ENCODE data around the gene HOXC13. TPM values are rescaled to one million over a fixed set of nuclear protein-coding genes. Genes with fewer than 3 reads are reported as not detected.

The HOXC13 gene
- polyA plus RNA-seq, 6 donors from 2014 or later = not detected

DNA sequence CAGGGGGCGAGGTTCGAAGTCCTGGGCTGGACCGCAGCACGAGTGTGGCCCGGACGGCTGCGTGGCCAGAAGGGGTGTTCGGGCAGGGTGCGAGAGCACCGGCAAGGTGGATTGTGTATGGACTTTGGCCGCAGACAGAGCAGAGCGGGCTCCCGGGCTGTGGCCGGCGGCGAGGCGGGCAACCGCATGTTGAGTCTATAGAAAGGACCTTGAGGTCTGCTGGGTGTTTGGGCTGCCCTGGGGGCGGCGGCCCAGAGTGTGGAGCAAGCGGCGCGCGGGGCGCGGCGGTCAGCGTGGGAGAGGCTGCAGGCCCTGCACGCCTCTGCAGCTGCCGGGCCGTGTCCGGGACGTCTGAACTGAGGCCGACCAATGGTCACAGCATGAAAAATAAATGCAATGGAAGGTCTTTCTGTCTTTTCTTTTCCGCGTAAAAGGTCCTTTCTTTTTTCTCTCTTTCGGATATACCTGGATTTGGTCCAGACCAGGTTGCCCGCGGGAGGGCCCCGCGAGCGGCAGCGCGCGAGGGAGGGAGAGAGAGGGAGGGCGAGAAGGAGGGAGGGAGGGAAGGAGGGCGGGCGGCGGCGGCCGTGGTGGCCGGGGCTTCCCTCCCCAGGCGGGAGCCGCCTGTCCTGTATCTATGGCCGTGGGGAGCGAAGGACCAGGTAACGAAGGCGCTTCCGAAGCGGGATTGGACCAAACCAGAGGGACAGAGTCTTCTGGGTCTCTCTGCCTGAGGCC is 55.8 kb downstream of the HOXC13 start:
- Mint-ChIP-seq H3K27ac (peak overlapping the region in 4 of 6 donors; percentile 71 to 97 (median 94)), H3K27me3 (peaks cover 79 to 96% (median 90%) of the 10 kb centered on the region in 3 donors), H3K4me1 (peaks cover 40 to 59% (median 59%) of the 10 kb centered on the region in 3 donors), H3K36me3 (peaks cover 0 to 26% of the 10 kb centered on the region in 2 donors), H3K4me3 (peak overlapping the region; percentile 82 to 93 (median 90)), H3K9me3 (peaks cover 0 to 17% (median 7%) of the 10 kb centered on the region in 7 donors)
- no peak for DNase-seq
- ATAC-seq (ENCODE audit: low read depth in 2 of 2) = peak in 1 of 2 donors; percentile 20

DNA sequence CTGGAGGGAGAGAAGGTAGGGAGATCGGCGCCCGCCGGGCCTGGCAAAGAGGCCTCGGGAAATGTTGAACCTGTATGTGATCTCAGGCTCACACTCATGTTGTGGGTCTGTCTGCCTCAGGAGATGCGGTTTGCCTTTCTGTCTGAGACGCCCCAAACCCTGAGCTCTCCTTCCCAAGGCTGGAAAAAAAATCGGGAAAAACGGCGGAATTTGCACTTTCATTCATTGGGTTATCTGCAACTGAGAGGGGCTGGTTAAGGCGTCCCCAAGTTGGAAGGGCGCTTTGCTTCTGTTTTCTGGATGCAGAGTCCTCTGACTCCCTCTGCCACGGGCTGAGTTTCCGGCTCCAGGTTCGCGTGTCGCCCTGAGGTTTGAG is 56.4 kb downstream of the HOXC13 start:
- DNase-seq = no peak
- Mint-ChIP-seq H3K4me1 (peaks cover 37 to 59% (median 57%) of the 10 kb centered on the region in 3 donors), H3K27me3 (peaks cover 77 to 94% (median 84%) of the 10 kb centered on the region in 3 donors), H3K9me3 (peaks cover 0 to 13% (median 7%) of the 10 kb centered on the region in 7 donors), H3K27ac (peak overlapping the region in 4 of 6 donors; percentile 18 to 90 (median 75)), H3K4me3 (peak overlapping the region; percentile 82 to 93 (median 90)), H3K36me3 (peaks cover 0 to 25% of the 10 kb centered on the region in 2 donors)
- ATAC-seq (ENCODE audit: low read depth in 2 of 2) = no peak

DNA sequence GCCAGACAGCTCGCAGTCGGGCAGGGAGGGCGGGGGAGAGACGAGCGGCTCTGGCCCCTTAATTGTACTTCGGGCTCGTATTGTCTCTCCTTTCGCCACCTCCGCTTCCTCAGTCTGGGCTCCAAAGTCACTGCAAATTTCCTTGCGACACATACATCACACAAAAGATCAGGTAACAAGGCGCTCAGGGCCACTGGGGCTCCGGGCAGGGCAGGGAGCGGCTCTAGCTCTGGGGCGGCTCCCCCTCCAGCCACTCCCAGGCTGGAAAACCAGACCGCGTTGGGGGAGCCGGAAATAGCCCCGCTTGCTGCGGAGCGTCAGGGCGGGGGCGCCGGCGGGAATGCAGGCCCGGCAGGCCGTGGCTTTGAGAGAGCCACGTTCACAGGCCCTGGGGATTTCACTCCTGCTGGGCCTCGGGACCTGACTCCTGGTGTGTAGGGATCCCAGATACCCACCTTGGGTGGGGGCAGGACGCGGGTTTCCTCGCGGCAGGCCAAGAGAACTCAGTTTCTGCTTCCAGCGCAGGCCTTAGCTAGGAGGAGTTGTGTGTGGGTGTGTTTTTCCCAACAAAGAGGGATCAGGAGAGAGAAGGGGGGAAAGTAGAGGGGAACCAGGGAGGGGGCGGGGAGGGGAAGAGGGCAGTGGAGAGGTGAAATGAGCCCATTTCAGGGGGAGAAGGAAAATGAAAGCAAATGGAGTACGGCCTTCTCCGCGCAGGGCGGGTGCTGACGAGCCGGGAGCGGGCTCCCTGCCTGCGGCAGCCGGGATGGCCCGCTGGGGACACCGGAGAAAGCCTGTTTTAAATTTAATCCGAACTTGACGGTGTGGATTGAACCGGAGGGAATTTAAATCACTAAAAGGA is 57.0 kb downstream of the HOXC13 start:
- peaks cover 32 to 57% (median 53%) of the 10 kb centered on the region in 3 donors for H3K4me1 Mint-ChIP-seq
- peaks cover 73 to 94% (median 78%) of the 10 kb centered on the region in 3 donors for H3K27me3 Mint-ChIP-seq
- peaks cover 0 to 18% of the 10 kb centered on the region in 2 donors for H3K36me3 Mint-ChIP-seq
- peaks cover 0 to 13% (median 7%) of the 10 kb centered on the region in 7 donors for H3K9me3 Mint-ChIP-seq
- H3K27ac Mint-ChIP-seq = peak overlapping the region in 4 of 6 donors; percentile 63 to 90 (median 80)
- H3K4me3 Mint-ChIP-seq = peak overlapping the region; percentile 82 to 93 (median 90)
- DNase-seq = no peak
- peak; percentile 37 to 39 for ATAC-seq (ENCODE audit: low read depth in 2 of 2)

Other genes with a start within 250 kb of the HOXC13 start
- gene CALCOCO1, start 211.4 kb upstream of the HOXC13 start, polyA plus RNA-seq (ENCODE audit: low read depth in 6 of 6) = 10 to 100 TPM; 65.8 to 93.2 (median 78.8) TPM
- gene CISTR, start 186.9 kb upstream of the HOXC13 start, polyA plus RNA-seq (ENCODE audit: low read depth in 6 of 6) = not detected
- gene HOXC12, start 16.1 kb downstream of the HOXC13 start, polyA plus RNA-seq (ENCODE audit: low read depth in 6 of 6) = not detected
- gene HOXC11, start 34.3 kb downstream of the HOXC13 start, polyA plus RNA-seq (ENCODE audit: low read depth in 6 of 6) = not detected
- not detected for gene HOTAIR, start 36.1 kb downstream of the HOXC13 start, polyA plus RNA-seq (ENCODE audit: low read depth in 6 of 6)
- gene HOXC10, start 46.3 kb downstream of the HOXC13 start, polyA plus RNA-seq (ENCODE audit: low read depth in 6 of 6) = not detected
- not detected for gene HOXC9, start 61.3 kb downstream of the HOXC13 start, polyA plus RNA-seq (ENCODE audit: low read depth in 6 of 6)
- not detected for gene HOXC8, start 70.2 kb downstream of the HOXC13 start, polyA plus RNA-seq (ENCODE audit: low read depth in 6 of 6)
- not detected for gene HOXC6, start 89.6 kb downstream of the HOXC13 start, polyA plus RNA-seq (ENCODE audit: low read depth in 6 of 6)
- not detected for gene HOXC5, start 94.2 kb downstream of the HOXC13 start, polyA plus RNA-seq (ENCODE audit: low read depth in 6 of 6)
- 1 to 10 TPM in 1 of 6 donors, under 1 TPM in 4, not detected in 1; 0.17 to 1.0 (median 0.42) TPM for gene HOXC4, start 115.0 kb downstream of the HOXC13 start, polyA plus RNA-seq (ENCODE audit: low read depth in 6 of 6)

All from naive B cell (primary cell).